Esophagus squamous epithelium (tissue), 4 donors: Measurements from ENCODE around the gene ELP4.

Source experiments
- POLR2A ChIP-seq, 4 donors: fragments of 450-650 bp; IDR thresholded peaks; one replicate each; pipeline ENCODE4 v1.6.1; 2017; ENCODE audit warnings: antibody characterized with exemption in 4 of 4, mild to moderate bottlenecking in 4 of 4, moderate library complexity in 3 of 4
- TF ChIP-seq, protein P1 (sequence below), 6 experiments: fragments of 450-650 bp in 4 of 6; fragments of 200-600 bp in 2 of 6; sonication (generic) in 2 of 6; IDR thresholded peaks; one replicate each; pipeline ENCODE4 v1.5.1; 2016 to 2019; ENCODE audit warnings: antibody characterized with exemption in 6 of 6, mild to moderate bottlenecking in 4 of 6, moderate library complexity in 4 of 6

DNA sequence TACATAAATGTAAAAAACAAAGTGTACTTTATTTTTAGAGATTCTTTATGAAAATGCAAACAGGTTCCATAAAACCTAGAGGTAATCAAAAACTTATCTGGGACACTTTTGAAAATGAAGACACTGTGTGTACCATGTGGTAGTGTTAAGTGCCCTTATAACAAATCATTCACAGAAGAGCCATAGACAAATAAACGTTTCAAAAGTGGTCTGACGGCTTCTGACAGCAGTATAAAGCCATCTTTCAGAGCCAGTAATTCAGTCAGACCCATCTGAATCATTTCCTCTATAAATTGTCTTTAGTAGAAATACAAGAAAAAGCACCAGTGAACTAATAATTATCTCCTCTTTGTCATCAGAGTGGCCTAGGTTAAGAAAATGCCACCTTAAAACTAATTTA lies 201.6 kb downstream of the ELP4 start:
- TF ChIP-seq, protein P1, sequence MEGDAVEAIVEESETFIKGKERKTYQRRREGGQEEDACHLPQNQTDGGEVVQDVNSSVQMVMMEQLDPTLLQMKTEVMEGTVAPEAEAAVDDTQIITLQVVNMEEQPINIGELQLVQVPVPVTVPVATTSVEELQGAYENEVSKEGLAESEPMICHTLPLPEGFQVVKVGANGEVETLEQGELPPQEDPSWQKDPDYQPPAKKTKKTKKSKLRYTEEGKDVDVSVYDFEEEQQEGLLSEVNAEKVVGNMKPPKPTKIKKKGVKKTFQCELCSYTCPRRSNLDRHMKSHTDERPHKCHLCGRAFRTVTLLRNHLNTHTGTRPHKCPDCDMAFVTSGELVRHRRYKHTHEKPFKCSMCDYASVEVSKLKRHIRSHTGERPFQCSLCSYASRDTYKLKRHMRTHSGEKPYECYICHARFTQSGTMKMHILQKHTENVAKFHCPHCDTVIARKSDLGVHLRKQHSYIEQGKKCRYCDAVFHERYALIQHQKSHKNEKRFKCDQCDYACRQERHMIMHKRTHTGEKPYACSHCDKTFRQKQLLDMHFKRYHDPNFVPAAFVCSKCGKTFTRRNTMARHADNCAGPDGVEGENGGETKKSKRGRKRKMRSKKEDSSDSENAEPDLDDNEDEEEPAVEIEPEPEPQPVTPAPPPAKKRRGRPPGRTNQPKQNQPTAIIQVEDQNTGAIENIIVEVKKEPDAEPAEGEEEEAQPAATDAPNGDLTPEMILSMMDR (IDR thresholded peaks at IDR 0.05): no peak
- TF ChIP-seq POLR2A (IDR thresholded peaks at IDR 0.05): no peak
